PFSK-1 (cell line): ENCODE results near the gene PANK1.

Experiments
- FOXP2 ChIP-seq: optimal IDR thresholded peaks from 2 replicates; pipeline ENCODE3; 2011; ENCODE audit warnings: borderline replicate concordance, control low read depth, inconsistent platforms; ENCODE audit not compliant: insufficient read depth; ENCODE audit errors: extremely low read length, extremely low read depth
- POLR2AphosphoS5 ChIP-seq: IDR thresholded peaks from 2 replicates; pipeline ENCODE4 v1.6.1; 2012; ENCODE audit warnings: low read depth, mild to moderate bottlenecking, control low read depth, low read length, moderate library complexity
- SIN3A ChIP-seq: IDR thresholded peaks from 2 replicates; pipeline ENCODE4 v1.6.1; 2012; ENCODE audit warnings: mild to moderate bottlenecking, low read length, moderate library complexity, borderline replicate concordance; ENCODE audit not compliant: insufficient read depth
- TAF1 ChIP-seq: IDR thresholded peaks from 2 replicates; pipeline ENCODE4 v1.6.1; 2012; ENCODE audit warnings: low read length, control low read depth, borderline replicate concordance; ENCODE audit not compliant: insufficient read depth
- TF ChIP-seq, protein P1 (sequence below), 2 experiments: IDR thresholded peaks; 2 replicates each; pipeline versions ENCODE4 v1.6.1 to v1.8.0; 2011 to 2012; ENCODE audit warnings: low read depth in 2 of 2, low read length in 2 of 2, control low read depth in 1 of 2, inconsistent platforms in 1 of 2, mild to moderate bottlenecking in 1 of 2, moderate library complexity in 1 of 2; ENCODE audit not compliant: insufficient read depth in 1 of 2

DNA sequence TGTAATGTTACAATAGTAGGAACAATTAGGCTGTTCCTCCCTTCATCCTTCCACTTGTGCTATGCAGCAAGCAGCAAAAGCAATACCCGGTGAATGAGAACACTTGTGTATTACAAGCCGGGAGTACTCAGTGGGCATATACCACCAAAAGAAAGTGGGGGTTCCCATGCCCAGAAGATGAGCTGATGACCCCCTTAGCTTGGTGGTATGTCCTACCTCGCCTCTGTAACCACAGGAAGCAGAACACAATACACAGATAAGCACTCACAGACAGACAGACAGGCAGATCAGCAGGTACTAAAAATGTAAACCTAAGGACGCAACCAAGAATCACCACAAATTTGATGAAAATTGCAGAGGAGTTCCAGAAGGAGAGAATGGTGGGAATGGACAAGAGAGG is 40.9 kb upstream of the PANK1 start:
- TF ChIP-seq POLR2AphosphoS5 (no peak), TAF1 (no peak), SIN3A (no peak), FOXP2 (no peak)
- TF ChIP-seq, protein P1, sequence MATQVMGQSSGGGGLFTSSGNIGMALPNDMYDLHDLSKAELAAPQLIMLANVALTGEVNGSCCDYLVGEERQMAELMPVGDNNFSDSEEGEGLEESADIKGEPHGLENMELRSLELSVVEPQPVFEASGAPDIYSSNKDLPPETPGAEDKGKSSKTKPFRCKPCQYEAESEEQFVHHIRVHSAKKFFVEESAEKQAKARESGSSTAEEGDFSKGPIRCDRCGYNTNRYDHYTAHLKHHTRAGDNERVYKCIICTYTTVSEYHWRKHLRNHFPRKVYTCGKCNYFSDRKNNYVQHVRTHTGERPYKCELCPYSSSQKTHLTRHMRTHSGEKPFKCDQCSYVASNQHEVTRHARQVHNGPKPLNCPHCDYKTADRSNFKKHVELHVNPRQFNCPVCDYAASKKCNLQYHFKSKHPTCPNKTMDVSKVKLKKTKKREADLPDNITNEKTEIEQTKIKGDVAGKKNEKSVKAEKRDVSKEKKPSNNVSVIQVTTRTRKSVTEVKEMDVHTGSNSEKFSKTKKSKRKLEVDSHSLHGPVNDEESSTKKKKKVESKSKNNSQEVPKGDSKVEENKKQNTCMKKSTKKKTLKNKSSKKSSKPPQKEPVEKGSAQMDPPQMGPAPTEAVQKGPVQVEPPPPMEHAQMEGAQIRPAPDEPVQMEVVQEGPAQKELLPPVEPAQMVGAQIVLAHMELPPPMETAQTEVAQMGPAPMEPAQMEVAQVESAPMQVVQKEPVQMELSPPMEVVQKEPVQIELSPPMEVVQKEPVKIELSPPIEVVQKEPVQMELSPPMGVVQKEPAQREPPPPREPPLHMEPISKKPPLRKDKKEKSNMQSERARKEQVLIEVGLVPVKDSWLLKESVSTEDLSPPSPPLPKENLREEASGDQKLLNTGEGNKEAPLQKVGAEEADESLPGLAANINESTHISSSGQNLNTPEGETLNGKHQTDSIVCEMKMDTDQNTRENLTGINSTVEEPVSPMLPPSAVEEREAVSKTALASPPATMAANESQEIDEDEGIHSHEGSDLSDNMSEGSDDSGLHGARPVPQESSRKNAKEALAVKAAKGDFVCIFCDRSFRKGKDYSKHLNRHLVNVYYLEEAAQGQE (IDR thresholded peaks at IDR 0.05; ENCODE audit: insufficient read depth in 1 of 2, low read depth in 2 of 2, low read length in 2 of 2): no peak
